Body of pancreas (tissue), 4 donors: ENCODE results near the gene PHLDB3. TPM values are rescaled to one million over a fixed set of nuclear protein-coding genes. Genes with fewer than 3 reads are reported as not detected.

Experiments
- ATAC-seq: fragments of 150-250 bp; one replicate; pipeline ENCODE4 v1.9.1; 2016
- DNase-seq, 4 donors: peaks; one replicate each; pipeline ENCODE4 v3.0.0-alpha.2; 2019
- H3K27ac ChIP-seq, 4 donors: fragments of 200-600 bp; sonication (generic); 1 replicate in 3 of 4; 2 replicates in 1 of 4; pipeline versions ENCODE4 v1.5.1 to v1.6.1; 2016 to 2019; ENCODE audit warnings: mild to moderate bottlenecking in 1 of 4, mixed read lengths in 1 of 4, moderate library complexity in 1 of 4
- H3K27me3 ChIP-seq, 2 donors: fragments of 200-600 bp; sonication (generic); one replicate each; pipeline ENCODE4 v1.6.0; 2016; ENCODE audit warnings: mild to moderate bottlenecking in 1 of 2
- H3K36me3 ChIP-seq, 2 donors: fragments of 200-600 bp; sonication (generic); replicated peaks in 1 of 2; 2 replicates each; pipeline ENCODE4 v1.5.1; 2016; ENCODE audit warnings: low read depth in 2 of 2; ENCODE audit not compliant: insufficient read depth in 1 of 2
- H3K4me1 ChIP-seq: fragments of 200-600 bp; sonication (generic); one replicate; pipeline ENCODE4 v1.6.0; 2016
- H3K4me3 ChIP-seq, 2 donors: fragments of 200-600 bp; sonication (generic); 1 replicate in 1 of 2; 2 replicates in 1 of 2; pipeline ENCODE4 v1.5.1; 2016 to 2019
- H3K9me3 ChIP-seq, 3 donors: fragments of 200-600 bp; sonication (generic); 1 replicate in 2 of 3; 2 replicates in 1 of 3; pipeline ENCODE4 v1.5.1; 2016
- CTCF ChIP-seq, 7 experiments: fragments of 450-650 bp in 4 of 7; fragments of 200-600 bp in 3 of 7; sonication (generic) in 3 of 7; IDR thresholded peaks; one replicate each; pipeline ENCODE4 v1.5.1; 2016 to 2019; ENCODE audit warnings: antibody characterized with exemption in 7 of 7
- POLR2A ChIP-seq, 3 donors: fragments of 450-650 bp; IDR thresholded peaks; one replicate each; pipeline ENCODE4 v1.6.1; 2016; ENCODE audit warnings: antibody characterized with exemption in 3 of 3, mild to moderate bottlenecking in 2 of 3
- WGBS, 2 donors: methylation state at CpG; one replicate each; pipeline ENCODE4 v1.1.5; 2017; 5-methylcytosine and 5-hydroxymethylcytosine counted together
- intact Hi-C: fragments of 100-400 bp; cut with DNase I; formaldehyde crosslinking; loops from one replicate; pipeline ENCODE4 v1.15.1; 2023
- total RNA-seq, 2 donors: library from RNA; depleted of rRNA; stranded (reverse); fragments of >200 nt; gene quantifications; one replicate each; pipeline ENCODE4 v1.1.0, GENCODE V29; 2016

PHLDB3 gene
- total RNA-seq, 2 donors from 2014 or later = 14.5 to 16.9 TPM

GRCh38 chr19:43545276-43545675 is 40.7 kb upstream of the PHLDB3 start:
- Histone ChIP-seq H3K9me3 (no peaks in the 10 kb centered on the region), H3K4me1 (no peaks in the 10 kb centered on the region), H3K27ac (no peak overlapping the region), H3K36me3 (peaks cover 0 to 18% of the 10 kb centered on the region in 2 donors), H3K4me3 (no peak overlapping the region), H3K27me3 (no peaks in the 10 kb centered on the region)
- intact Hi-C loops = no loop called here
- TF ChIP-seq CTCF (IDR thresholded peaks at IDR 0.05) (no peak), POLR2A (IDR thresholded peaks at IDR 0.05) (no peak)
- no peak for DNase-seq
- ATAC-seq = no peak
- WGBS, 2 donors = 89 to 92% methylated on average over 4 to 5 of the region's 5 CpGs

- H3K27me3 ChIP-seq = no peaks in the 10 kb centered on the region
- H3K27ac ChIP-seq = no peak overlapping the region
- no peak for DNase-seq
- no peak overlapping the region for H3K4me3 ChIP-seq
- intact Hi-C loops = loop anchor here (5.0 kb wide), 1 partner anchor 103 kb away; no protein-coding TSS in a partner anchor
- TF ChIP-seq CTCF (IDR thresholded peaks at IDR 0.05) (no peak), POLR2A (IDR thresholded peaks at IDR 0.05) (no peak)
- ATAC-seq = no peak
- no peaks in the 10 kb centered on the region for H3K4me1 ChIP-seq
- peaks cover 0 to 18% of the 10 kb centered on the region in 2 donors for H3K36me3 ChIP-seq
- peaks cover 0 to 2% (median 0%) of the 10 kb centered on the region in 3 donors for H3K9me3 ChIP-seq
- 97 to 100% methylated on average over 9 of the region's 9 CpGs for WGBS, 2 donors
Observed at GRCh38 chr19:43544077-43544476, 39.5 kb upstream of the PHLDB3 start.

- ATAC-seq (no peak), DNase-seq (no peak)
- intact Hi-C loops = loop anchor here (5.0 kb wide), 1 partner anchor 105 kb away; no protein-coding TSS in a partner anchor
- 93 to 97% methylated on average over 5 of the region's 5 CpGs for WGBS, 2 donors
- Histone ChIP-seq H3K27me3 (no peaks in the 10 kb centered on the region), H3K4me1 (no peaks in the 10 kb centered on the region), H3K4me3 (no peak overlapping the region), H3K36me3 (peaks cover 0 to 20% of the 10 kb centered on the region in 2 donors), H3K27ac (no peak overlapping the region), H3K9me3 (peaks cover 0 to 8% (median 0%) of the 10 kb centered on the region in 3 donors)
- TF ChIP-seq CTCF (IDR thresholded peaks at IDR 0.05) = no peak
- TF ChIP-seq POLR2A (IDR thresholded peaks at IDR 0.05) = no peak
Observed at GRCh38 chr19:43541920-43542650, 37.5 kb upstream of the PHLDB3 start.

- no peak for ATAC-seq
- Histone ChIP-seq H3K36me3 (peaks cover 0 to 20% of the 10 kb centered on the region in 2 donors), H3K9me3 (peaks cover 0 to 8% (median 0%) of the 10 kb centered on the region in 3 donors), H3K27me3 (no peaks in the 10 kb centered on the region), H3K27ac (no peak overlapping the region), H3K4me1 (peaks cover 3% of the 10 kb centered on the region), H3K4me3 (no peak overlapping the region)
- intact Hi-C loops = loop anchor here (5.0 kb wide), 1 partner anchor 107 kb away; no protein-coding TSS in a partner anchor
- 98 to 100% methylated on average over 3 of the region's 3 CpGs for WGBS, 2 donors
- no peak for DNase-seq
- TF ChIP-seq CTCF (IDR thresholded peaks at IDR 0.05) (no peak), POLR2A (IDR thresholded peaks at IDR 0.05) (no peak)
Observed at GRCh38 chr19:43540381-43540780, 35.8 kb upstream of the PHLDB3 start.

- Histone ChIP-seq H3K9me3 (peaks cover 0 to 8% (median 0%) of the 10 kb centered on the region in 3 donors), H3K27ac (no peak overlapping the region), H3K27me3 (no peaks in the 10 kb centered on the region), H3K4me3 (no peak overlapping the region), H3K4me1 (peaks cover 9% of the 10 kb centered on the region), H3K36me3 (peaks cover 0 to 16% of the 10 kb centered on the region in 2 donors)
- DNase-seq = no peak
- intact Hi-C loops = no loop called here
- no peak for ATAC-seq
- no peak for TF ChIP-seq POLR2A (IDR thresholded peaks at IDR 0.05)
- no peak for TF ChIP-seq CTCF (IDR thresholded peaks at IDR 0.05)
Observed at GRCh38 chr19:43538922-43539321, 34.4 kb upstream of the PHLDB3 start.
